ENCODE measurements around the gene NSD2. TPM values are rescaled to one million over a fixed set of nuclear protein-coding genes. Genes with fewer than 3 reads are reported as not detected.
A peak's percentile ranks its signal among the peaks of the same experiment; 100 is the strongest.

Gene NSD2
- total and polyA plus RNA-seq, 9 of the 15 experiments (the other 6 are each of a cell fraction or from before 2014, with no cell fraction given): 6.4 to 126 (median 58.8) TPM

GRCh38 chr4:1856071-1856942, 14.9 kb upstream of the NSD2 start, which contains the start of gene LETM1 (continued):
- no peak for TF ChIP-seq ZNF407 (IDR thresholded peaks at IDR 0.05; ENCODE audit: low read depth)
- TF ChIP-seq RCOR1 (IDR thresholded peaks at IDR 0.05; ENCODE audit: borderline replicate concordance in 1 of 2, low read depth in 2 of 2, low read length in 2 of 2): no peak; a peak in 1 of 4 replicates
- TF ChIP-seq RAD51 (IDR thresholded peaks at IDR 0.05; ENCODE audit: borderline replicate concordance, low read depth): no peak
- no peak for TF ChIP-seq TEAD4 (IDR thresholded peaks at IDR 0.05; ENCODE audit: low read length)
- no peak; the same call in 1 of the 2 replicates for TF ChIP-seq TEAD4 (CRISPR knock-in tag; IDR thresholded peaks at IDR 0.05; ENCODE audit: borderline replicate concordance)
- no peak for TF ChIP-seq ZNF551 (CRISPR knock-in tag; IDR thresholded peaks at IDR 0.05)
- no peak for TF ChIP-seq SIRT6 (IDR thresholded peaks at IDR 0.05; ENCODE audit: low read depth, low read length)
- TF ChIP-seq ZBTB17 (CRISPR knock-in tag; IDR thresholded peaks at IDR 0.05): peak; percentile 86
- 0 out of 2 replicates have a peak, but pooled peaks have one; percentile 9 for TF ChIP-seq RBM34 (IDR thresholded peaks at IDR 0.05; ENCODE audit: borderline replicate concordance, insufficient read depth, low read length)
- no peak for TF ChIP-seq NR4A1 (CRISPR knock-in tag; IDR thresholded peaks at IDR 0.05)
- TF ChIP-seq NR4A1 (tag; IDR thresholded peaks at IDR 0.05): 0 out of 2 replicates have a peak, but pooled peaks have one; percentile 22
- TF ChIP-seq POLR2AphosphoS5 (IDR thresholded peaks at IDR 0.05; ENCODE audit: control insufficient read depth, insufficient read depth, low read depth, low read length): peak; percentile 64; the same call in 1 of the 2 replicates
- TF ChIP-seq ZNF408 (CRISPR knock-in tag; IDR thresholded peaks at IDR 0.05; ENCODE audit: low read depth): no peak
- TF ChIP-seq GMEB1 (CRISPR knock-in tag; IDR thresholded peaks at IDR 0.05): peak; percentile 87
- TF ChIP-seq NFXL1 (CRISPR knock-in tag; IDR thresholded peaks at IDR 0.05): no peak
- no peak for TF ChIP-seq MED1 (CRISPR knock-in tag; IDR thresholded peaks at IDR 0.05; ENCODE audit: borderline replicate concordance)
- no peak for TF ChIP-seq HDAC6 (IDR thresholded peaks at IDR 0.05; ENCODE audit: low read depth, low read length)
- TF ChIP-seq U2AF2 (optimal IDR thresholded peaks at IDR 0.05; ENCODE audit: low read depth, low read length): no peak

Data from K562 (cell line).